ENCODE results near the gene FMNL3.
"Not testable (repeated sequence)": the region's sequence is repeated elsewhere in the genome, so short reads cannot be mapped to it uniquely, and the experiment has no call there.

The FMNL3 gene

GRCh38 chr12:49612210-49612609 is 95.0 kb downstream of the FMNL3 start:
- Histone ChIP-seq H3K27me3 (replicated peaks) (no peaks in the 10 kb centered on the region), H3K36me3 (replicated peaks) (no peaks in the 10 kb centered on the region), H3K27ac (no peak overlapping the region), H3K4me3 (ENCODE audit: low read depth, low read length) (no peak overlapping the region)
- DNase-seq: no peak
- in situ Hi-C loops (cut with HindIII; ENCODE audit: low pct_ligation_motif_present, low sequenced_read_pairs): no loop called here
- TF ChIP-seq CTCF (IDR thresholded peaks at IDR 0.05; ENCODE audit: low read depth, low read length, missing control alignments): no peak

DNA sequence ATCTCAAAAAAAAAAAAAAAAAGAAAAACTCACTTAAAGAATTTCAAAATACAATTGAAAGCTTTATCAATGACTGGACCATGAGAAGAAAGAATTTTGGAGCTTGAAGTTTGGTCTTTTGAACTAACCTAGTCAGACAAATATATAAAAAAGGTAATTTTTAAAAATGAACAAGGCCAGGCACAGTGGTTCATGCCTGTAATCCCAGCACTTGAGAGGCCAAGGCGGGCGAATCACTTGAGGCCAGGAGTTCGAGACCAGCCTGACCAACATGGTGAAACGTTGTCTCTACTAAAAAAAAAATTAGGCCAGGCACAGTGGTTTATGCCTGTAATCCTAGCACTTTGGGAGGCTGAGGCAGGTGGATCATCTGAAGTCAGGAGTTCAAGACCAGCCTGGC is 96.4 kb downstream of the FMNL3 start:
- in situ Hi-C loops (cut with HindIII; ENCODE audit: low pct_ligation_motif_present, low sequenced_read_pairs); H3K4me3 ChIP-seq (ENCODE audit: low read depth, low read length); H3K27ac ChIP-seq; H3K27me3 ChIP-seq (replicated peaks); H3K36me3 ChIP-seq (replicated peaks); DNase-seq: not testable (repeated sequence)

- Histone ChIP-seq H3K27me3 (replicated peaks) (no peaks in the 10 kb centered on the region), H3K4me3 (ENCODE audit: low read depth, low read length) (no peak overlapping the region), H3K36me3 (replicated peaks) (no peaks in the 10 kb centered on the region), H3K27ac (no peak overlapping the region)
- in situ Hi-C loops (cut with HindIII; ENCODE audit: low pct_ligation_motif_present, low sequenced_read_pairs): no loop called here
- peak; percentile 35 for TF ChIP-seq CTCF (IDR thresholded peaks at IDR 0.05; ENCODE audit: low read depth, low read length, missing control alignments)
- DNase-seq: no peak
Measured at GRCh38 chr12:49609875-49610154, 97.4 kb downstream of the FMNL3 start.

- in situ Hi-C loops (cut with HindIII; ENCODE audit: low pct_ligation_motif_present, low sequenced_read_pairs): no loop called here
- Histone ChIP-seq H3K4me3 (ENCODE audit: low read depth, low read length) (no peak overlapping the region), H3K27ac (no peak overlapping the region), H3K27me3 (replicated peaks) (no peaks in the 10 kb centered on the region), H3K36me3 (replicated peaks) (no peaks in the 10 kb centered on the region)
- DNase-seq: no peak
- TF ChIP-seq CTCF (IDR thresholded peaks at IDR 0.05; ENCODE audit: low read depth, low read length, missing control alignments): no peak
Measured at GRCh38 chr12:49609059-49609874, 97.9 kb downstream of the FMNL3 start.

DNA sequence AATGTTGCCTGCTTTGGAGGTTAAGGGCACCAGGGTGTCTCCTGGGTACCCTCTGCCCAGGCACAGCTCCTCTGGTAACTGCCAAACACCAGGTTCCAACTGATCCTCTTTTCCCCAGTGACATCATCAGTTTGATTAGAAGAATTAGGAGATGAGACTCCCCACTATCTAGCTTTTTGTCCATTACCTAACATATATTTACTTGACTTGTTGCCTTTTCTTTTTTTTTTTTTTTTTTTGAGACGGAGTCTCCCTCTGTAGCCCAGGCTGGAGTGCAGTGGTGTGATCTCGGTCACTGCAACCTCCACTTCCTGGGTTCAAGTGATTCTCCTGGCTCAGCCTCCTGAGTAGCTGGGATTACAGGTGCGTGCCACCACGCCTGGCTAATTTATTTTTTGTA is 101.7 kb downstream of the FMNL3 start, which contains the start of gene FAM186B:
TSS of gene FAM186B (minus strand) at position 101 of the 400 bp plus-strand sequence. CDS start 162 bp downstream, outside the sequence.
- H3K27me3 ChIP-seq (replicated peaks); in situ Hi-C loops (cut with HindIII; ENCODE audit: low pct_ligation_motif_present, low sequenced_read_pairs); H3K36me3 ChIP-seq (replicated peaks); H3K4me3 ChIP-seq (ENCODE audit: low read depth, low read length); DNase-seq; H3K27ac ChIP-seq: not testable (repeated sequence)

DNA sequence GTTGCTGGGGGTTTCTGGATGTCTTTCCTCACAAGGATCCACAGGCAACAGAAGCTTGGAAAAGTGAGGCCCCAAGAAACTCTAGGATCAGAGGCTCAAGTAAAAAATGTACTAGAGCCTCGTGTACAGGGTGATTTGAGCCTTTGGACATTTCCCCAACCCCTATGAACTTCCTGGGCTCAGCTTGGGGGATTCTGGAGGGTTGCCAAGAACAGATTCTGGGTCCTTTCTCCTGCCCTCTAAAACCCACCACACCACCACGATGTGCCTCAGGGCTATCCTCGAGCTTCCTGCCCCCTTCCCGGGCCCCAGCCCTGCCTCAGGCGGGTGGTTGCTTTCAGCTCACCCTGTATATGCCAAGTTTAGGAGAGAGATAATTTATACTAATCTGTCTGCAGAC is 102.3 kb downstream of the FMNL3 start:
- Histone ChIP-seq H3K4me3 (ENCODE audit: low read depth, low read length) (no peak overlapping the region), H3K27ac (no peak overlapping the region), H3K27me3 (replicated peaks) (no peaks in the 10 kb centered on the region), H3K36me3 (replicated peaks) (no peaks in the 10 kb centered on the region)
- no peak for TF ChIP-seq CTCF (IDR thresholded peaks at IDR 0.05; ENCODE audit: low read depth, low read length, missing control alignments)
- DNase-seq: no peak
- in situ Hi-C loops (cut with HindIII; ENCODE audit: low pct_ligation_motif_present, low sequenced_read_pairs): no loop called here

DNA sequence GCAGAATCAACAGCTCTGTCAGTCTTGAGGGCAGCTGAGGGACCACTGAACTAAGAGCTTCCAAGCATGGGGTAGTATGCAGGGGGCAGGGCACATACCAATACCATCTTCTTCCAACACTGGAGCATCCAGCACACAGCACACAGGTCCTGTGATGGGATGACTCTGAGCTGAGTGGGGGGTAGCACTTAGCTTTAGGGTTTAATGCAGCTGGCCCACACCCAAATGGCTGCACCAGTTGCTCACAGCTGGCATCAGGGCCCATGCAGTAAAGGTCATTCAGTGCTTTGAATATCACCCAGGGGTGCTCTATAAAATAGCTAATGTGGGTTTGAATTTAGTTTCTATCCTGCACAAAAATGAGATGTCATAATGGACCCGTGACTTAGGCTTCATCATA is 103.5 kb downstream of the FMNL3 start:
- in situ Hi-C loops (cut with HindIII; ENCODE audit: low pct_ligation_motif_present, low sequenced_read_pairs): no loop called here

More for the DNA sequence above, 103.5 kb downstream of the FMNL3 start:
- Histone ChIP-seq H3K27me3 (replicated peaks) (no peaks in the 10 kb centered on the region), H3K4me3 (ENCODE audit: low read depth, low read length) (no peak overlapping the region), H3K36me3 (replicated peaks) (no peaks in the 10 kb centered on the region), H3K27ac (no peak overlapping the region)
- DNase-seq: no peak
- TF ChIP-seq CTCF (IDR thresholded peaks at IDR 0.05; ENCODE audit: low read depth, low read length, missing control alignments): no peak
